ENCODE results near the gene RRP7A. TPM values are rescaled to one million over a fixed set of nuclear protein-coding genes. Genes with fewer than 3 reads are reported as not detected.

The RRP7A gene
- total RNA-seq (ENCODE audit: low replicate concordance): 14.7 and 29.7 TPM in 2 replicates

GRCh38 chr22:42519525-42520401, at the start of gene RRP7A:
RRP7A (minus strand) TSS chr22:42519796; CDS start chr22:42519786, 10 bp downstream.

GRCh38 chr22:42553475-42554361, 34.1 kb upstream of the RRP7A start, which contains the start of gene SERHL2:
SERHL2 (plus strand) TSS chr22:42553956; CDS start chr22:42554021, 65 bp downstream.

Other genes starting within 250 kb of the RRP7A start
- gene TCF20, start 249.1 kb downstream of the RRP7A start, total RNA-seq (ENCODE audit: low replicate concordance): 14.5 and 15.6 TPM in 2 replicates
- gene NFAM1, start 87.4 kb downstream of the RRP7A start, total RNA-seq (ENCODE audit: low replicate concordance): not detected in 2 replicates
- 2.6 and 4.4 TPM in 2 replicates for gene SERHL2, start 34.2 kb upstream of the RRP7A start, total RNA-seq (ENCODE audit: low replicate concordance)
- gene POLDIP3, start 95.1 kb upstream of the RRP7A start, total RNA-seq (ENCODE audit: low replicate concordance): 24.1 and 25.6 TPM in 2 replicates
- 0.38 and 1.2 TPM in 2 replicates for gene ATP5MGL, start 120.8 kb upstream of the RRP7A start, total RNA-seq (ENCODE audit: low replicate concordance)
- gene CYB5R3, start 129.6 kb upstream of the RRP7A start, total RNA-seq (ENCODE audit: low replicate concordance): 42.1 and 56.8 TPM in 2 replicates
- gene A4GALT, start 201.1 kb upstream of the RRP7A start, total RNA-seq (ENCODE audit: low replicate concordance): 16.8 and 31.9 TPM in 2 replicates